GM12878 (cell line): ENCODE measurements around the gene AKAP13. TPM values are rescaled to one million over a fixed set of nuclear protein-coding genes. Genes with fewer than 3 reads are reported as not detected.

Source experiments
- ATAC-seq: fragments of 200-7000 bp; cut with Tn5 transposase; 3 replicates; pipeline ENCODE4 v1.9.1; 2020; ENCODE audit warnings: mild to moderate bottlenecking, moderate library complexity
- BruUV-seq: library from RNA; stranded (reverse); fragments of 400-500 nt; replicated peaks from 2 replicates; lab custom pipeline; 2021; lab: Mats Ljungman, UMichigan
- CTCF ChIA-PET: fragments of 300-600 bp; sonication (Branson Sonifier 250); formaldehyde crosslinking; extraction: SDS; loops from one replicate; lab custom pipeline; 2021; ENCODE audit warnings: inconsistent platforms; lab: Yijun Ruan, JAX
- POLR2A ChIA-PET: fragments of 350-600 bp; formaldehyde crosslinking; extraction: SDS; loops from one replicate; lab custom pipeline; 2021; ENCODE audit warnings: inconsistent platforms; lab: Charles Lee
- RAD21 ChIA-PET: fragments of 300-600 bp; sonication (Branson Sonifier 250); formaldehyde crosslinking; loops from one replicate; lab custom pipeline; 2023; ENCODE audit warnings: antibody characterized with exemption; ENCODE audit not compliant: unreplicated experiment; lab: Charles Lee
- SMC1A ChIA-PET: fragments of 300-600 bp; sonication (Branson Sonifier 250); formaldehyde crosslinking; loops from one replicate; lab custom pipeline; 2023; ENCODE audit not compliant: unreplicated experiment, uncharacterized antibody; lab: Charles Lee
- DNase-seq: peaks from one replicate; pipeline ENCODE4 v3.0.0-alpha.2; 2011; ENCODE audit warnings: low read depth, low spot score
- FAIRE-seq: peaks from 3 replicates; lab custom pipeline; 2011; peaks lifted over from hg19 to GRCh38; lab: Jason Lieb, UNC
- H2AFZ ChIP-seq: 2 replicates; pipeline ENCODE4 v1.6.0; 2011; ENCODE audit warnings: low read depth, low read length, control low read depth; ENCODE audit not compliant: control insufficient read depth
- H3K27ac ChIP-seq: 2 replicates; pipeline ENCODE4 v1.5.1; 2011; ENCODE audit warnings: control low read depth; ENCODE audit not compliant: control insufficient read depth, insufficient read depth
- H3K27me3 ChIP-seq, 2 experiments: replicated peaks in 1 of 2; 2 replicates each; pipeline versions ENCODE4 v1.6.0 to v1.6.1; 2011; ENCODE audit warnings: low read length in 1 of 2; ENCODE audit not compliant: control insufficient read depth in 2 of 2, insufficient read depth in 2 of 2
- H3K36me3 ChIP-seq, 2 experiments: 2 replicates each; pipeline ENCODE4 v1.5.1; 2011; ENCODE audit warnings: low read length in 1 of 2; ENCODE audit not compliant: control insufficient read depth in 2 of 2, insufficient read depth in 2 of 2
- H3K4me1 ChIP-seq: 2 replicates; pipeline ENCODE4 v1.6.1; 2011; ENCODE audit warnings: mild to moderate bottlenecking, low read length, moderate library complexity, mixed read lengths; ENCODE audit not compliant: control insufficient read depth, insufficient read depth
- H3K4me2 ChIP-seq: 2 replicates; pipeline ENCODE4 v1.6.0; 2011; ENCODE audit warnings: control low read depth; ENCODE audit not compliant: control insufficient read depth, insufficient read depth
- H3K4me3 ChIP-seq: fragments of 200-600 bp; sonication (generic); 2 replicates; pipeline ENCODE4 v1.5.1; 2016
- H3K79me2 ChIP-seq: 2 replicates; pipeline ENCODE4 v1.6.0; 2011; ENCODE audit warnings: low read length; ENCODE audit not compliant: control insufficient read depth, insufficient read depth
- H3K9ac ChIP-seq: 2 replicates; pipeline ENCODE4 v1.8.0; 2011; ENCODE audit warnings: low read length, control low read depth, mixed read lengths; ENCODE audit not compliant: control insufficient read depth, insufficient read depth
- H3K9me3 ChIP-seq: replicated peaks from 3 replicates; pipeline ENCODE4 v1.5.1; 2011; ENCODE audit warnings: mild to moderate bottlenecking, low read length; ENCODE audit not compliant: control insufficient read depth, insufficient read depth
- H4K20me1 ChIP-seq: 2 replicates; pipeline ENCODE4 v1.6.0; 2011; ENCODE audit not compliant: control insufficient read depth, insufficient read depth
- FOXM1 ChIP-seq: IDR thresholded peaks from 2 replicates; pipeline ENCODE4 v1.6.1; 2012; ENCODE audit warnings: low read depth, mild to moderate bottlenecking, inconsistent platforms, low read length, moderate library complexity
- RUNX3 ChIP-seq: IDR thresholded peaks from 2 replicates; pipeline ENCODE4 v1.6.1; 2012; ENCODE audit warnings: low read length, inconsistent platforms
- SMAD1 ChIP-seq: fragments of 450-650 bp; IDR thresholded peaks from 2 replicates; pipeline ENCODE4 v1.6.1; 2018; ENCODE audit warnings: mild to moderate bottlenecking, low read depth; ENCODE audit not compliant: partially characterized antibody
- SRF ChIP-seq, 2 experiments: IDR thresholded peaks; 2 replicates each; pipeline ENCODE4 v1.6.1; 2011; ENCODE audit warnings: low read depth in 2 of 2, low read length in 2 of 2, mild to moderate bottlenecking in 1 of 2, moderate library complexity in 1 of 2
- WGBS: methylation state at CpG from one replicate; pipeline ENCODE4 v1.1.6; 2016; ENCODE audit warnings: low lambda C conversion rate; ENCODE audit not compliant: insufficient replicate concordance, insufficient coverage; ENCODE audit errors: missing lambda C conversion rate; 5-methylcytosine and 5-hydroxymethylcytosine counted together
- in situ Hi-C: fragments of 300-500 bp; cut with MboI; formaldehyde crosslinking; loops from 9 replicates; pipeline ENCODE4 v1.14.3; 2018; ENCODE audit warnings: mixed read lengths
- intact Hi-C: fragments of 100-400 bp; cut with micrococcal nuclease; formaldehyde crosslinking; loops from one replicate; pipeline ENCODE4 v1.14.2; 2022; ENCODE audit not compliant: unreplicated experiment
- polyA plus RNA-seq, 11 experiments: library from polyadenylated mRNA; depleted of rRNA in 4 of 11; unstranded in 6 of 11; stranded (reverse) in 5 of 11; fragments of >200 nt; fragmentation: Nextera tagmentation in 4 of 11; fragmentation: Illumina TruSeq in 1 of 11; extraction: Ambion mirVana in 4 of 11; extraction: Trizol in 1 of 11; gene quantifications; 1 replicate in 1 of 11; 2 replicates in 10 of 11; pipeline versions ENCODE4 v1.2.1 to v1.2.3, GENCODE V29; 2011 to 2016; ENCODE audit warnings: inconsistent platforms in 2 of 11, missing spikeins in 2 of 11, low read depth in 1 of 11
- total RNA-seq, 4 experiments: library from RNA; depleted of rRNA in 3 of 4; stranded (reverse); fragments of >200 nt in 3 of 4; fragmentation: Illumina TruSeq in 1 of 4; extraction: Trizol in 1 of 4; gene quantifications; 2 replicates each; pipeline versions ENCODE4 v1.2.1 to v1.2.3, GENCODE V29; 2013 to 2021
- TF ChIP-seq, protein P1 (sequence below): fragments of 450-650 bp; IDR thresholded peaks from 2 replicates; pipeline ENCODE4 v1.6.1; 2017; ENCODE audit warnings: mild to moderate bottlenecking, moderate library complexity
- TF ChIP-seq, protein P2 (sequence below): fragments of 450-650 bp; IDR thresholded peaks from 2 replicates; pipeline ENCODE4 v1.6.1; 2016; ENCODE audit warnings: mild to moderate bottlenecking
- TF ChIP-seq, protein P3 (sequence below): fragments of 450-650 bp; IDR thresholded peaks from 2 replicates; pipeline ENCODE4 v1.6.1; 2016; ENCODE audit warnings: mild to moderate bottlenecking
- TF ChIP-seq, protein P4 (sequence below): IDR thresholded peaks from 2 replicates; pipeline ENCODE4 v1.6.1; 2011; ENCODE audit warnings: borderline replicate concordance, low read depth, mild to moderate bottlenecking, moderate library complexity, low read length; ENCODE audit not compliant: insufficient read depth, poor library complexity, severe bottlenecking

Gene AKAP13
- total and polyA plus RNA-seq, 10 of the 15 experiments (the other 5 are each of a cell fraction or from before 2014, with no cell fraction given), result 14.4 to 74.9 (median 55.1) TPM

DNA sequence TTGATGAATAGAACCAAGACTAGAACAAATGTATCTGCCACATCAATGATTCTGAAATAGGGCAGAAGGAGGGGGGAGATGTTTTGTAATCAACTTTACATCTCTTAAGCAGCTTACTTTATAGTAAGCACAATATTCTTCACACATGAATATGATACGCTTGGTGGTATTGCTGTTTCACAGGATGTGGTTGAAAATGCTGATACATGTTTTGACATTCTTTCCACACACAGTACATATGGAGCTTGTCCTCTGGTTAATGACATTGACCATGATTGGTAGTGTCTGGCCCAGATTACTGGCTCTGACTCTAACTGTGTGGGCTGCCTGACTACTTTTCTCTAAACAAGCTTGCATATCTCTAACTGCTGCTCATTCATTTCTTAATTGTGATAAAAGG is 245.5 kb downstream of the AKAP13 start:
- TF ChIP-seq RUNX3, result peak; percentile 84
- TF ChIP-seq, protein P1, sequence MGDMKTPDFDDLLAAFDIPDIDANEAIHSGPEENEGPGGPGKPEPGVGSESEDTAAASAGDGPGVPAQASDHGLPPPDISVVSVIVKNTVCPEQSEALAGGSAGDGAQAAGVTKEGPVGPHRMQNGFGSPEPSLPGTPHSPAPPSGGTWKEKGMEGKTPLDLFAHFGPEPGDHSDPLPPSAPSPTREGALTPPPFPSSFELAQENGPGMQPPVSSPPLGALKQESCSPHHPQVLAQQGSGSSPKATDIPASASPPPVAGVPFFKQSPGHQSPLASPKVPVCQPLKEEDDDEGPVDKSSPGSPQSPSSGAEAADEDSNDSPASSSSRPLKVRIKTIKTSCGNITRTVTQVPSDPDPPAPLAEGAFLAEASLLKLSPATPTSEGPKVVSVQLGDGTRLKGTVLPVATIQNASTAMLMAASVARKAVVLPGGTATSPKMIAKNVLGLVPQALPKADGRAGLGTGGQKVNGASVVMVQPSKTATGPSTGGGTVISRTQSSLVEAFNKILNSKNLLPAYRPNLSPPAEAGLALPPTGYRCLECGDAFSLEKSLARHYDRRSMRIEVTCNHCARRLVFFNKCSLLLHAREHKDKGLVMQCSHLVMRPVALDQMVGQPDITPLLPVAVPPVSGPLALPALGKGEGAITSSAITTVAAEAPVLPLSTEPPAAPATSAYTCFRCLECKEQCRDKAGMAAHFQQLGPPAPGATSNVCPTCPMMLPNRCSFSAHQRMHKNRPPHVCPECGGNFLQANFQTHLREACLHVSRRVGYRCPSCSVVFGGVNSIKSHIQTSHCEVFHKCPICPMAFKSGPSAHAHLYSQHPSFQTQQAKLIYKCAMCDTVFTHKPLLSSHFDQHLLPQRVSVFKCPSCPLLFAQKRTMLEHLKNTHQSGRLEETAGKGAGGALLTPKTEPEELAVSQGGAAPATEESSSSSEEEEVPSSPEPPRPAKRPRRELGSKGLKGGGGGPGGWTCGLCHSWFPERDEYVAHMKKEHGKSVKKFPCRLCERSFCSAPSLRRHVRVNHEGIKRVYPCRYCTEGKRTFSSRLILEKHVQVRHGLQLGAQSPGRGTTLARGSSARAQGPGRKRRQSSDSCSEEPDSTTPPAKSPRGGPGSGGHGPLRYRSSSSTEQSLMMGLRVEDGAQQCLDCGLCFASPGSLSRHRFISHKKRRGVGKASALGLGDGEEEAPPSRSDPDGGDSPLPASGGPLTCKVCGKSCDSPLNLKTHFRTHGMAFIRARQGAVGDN, result peak; percentile 16; the same call in 1 of the 2 replicates
- 0 out of 4 replicates have a peak, but pooled peaks of 1 of the 2 experiments have one; percentile 44 for TF ChIP-seq SRF (IDR thresholded peaks at IDR 0.05; ENCODE audit: low read depth in 2 of 2, low read length in 2 of 2)
- TF ChIP-seq, protein P2, sequence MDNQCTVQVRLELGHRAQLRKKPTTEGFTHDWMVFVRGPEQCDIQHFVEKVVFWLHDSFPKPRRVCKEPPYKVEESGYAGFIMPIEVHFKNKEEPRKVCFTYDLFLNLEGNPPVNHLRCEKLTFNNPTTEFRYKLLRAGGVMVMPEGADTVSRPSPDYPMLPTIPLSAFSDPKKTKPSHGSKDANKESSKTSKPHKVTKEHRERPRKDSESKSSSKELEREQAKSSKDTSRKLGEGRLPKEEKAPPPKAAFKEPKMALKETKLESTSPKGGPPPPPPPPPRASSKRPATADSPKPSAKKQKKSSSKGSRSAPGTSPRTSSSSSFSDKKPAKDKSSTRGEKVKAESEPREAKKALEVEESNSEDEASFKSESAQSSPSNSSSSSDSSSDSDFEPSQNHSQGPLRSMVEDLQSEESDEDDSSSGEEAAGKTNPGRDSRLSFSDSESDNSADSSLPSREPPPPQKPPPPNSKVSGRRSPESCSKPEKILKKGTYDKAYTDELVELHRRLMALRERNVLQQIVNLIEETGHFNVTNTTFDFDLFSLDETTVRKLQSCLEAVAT, result peak; percentile 94
- TF ChIP-seq, protein P3, sequence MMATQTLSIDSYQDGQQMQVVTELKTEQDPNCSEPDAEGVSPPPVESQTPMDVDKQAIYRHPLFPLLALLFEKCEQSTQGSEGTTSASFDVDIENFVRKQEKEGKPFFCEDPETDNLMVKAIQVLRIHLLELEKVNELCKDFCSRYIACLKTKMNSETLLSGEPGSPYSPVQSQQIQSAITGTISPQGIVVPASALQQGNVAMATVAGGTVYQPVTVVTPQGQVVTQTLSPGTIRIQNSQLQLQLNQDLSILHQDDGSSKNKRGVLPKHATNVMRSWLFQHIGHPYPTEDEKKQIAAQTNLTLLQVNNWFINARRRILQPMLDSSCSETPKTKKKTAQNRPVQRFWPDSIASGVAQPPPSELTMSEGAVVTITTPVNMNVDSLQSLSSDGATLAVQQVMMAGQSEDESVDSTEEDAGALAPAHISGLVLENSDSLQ, result peak; percentile 36; the same call in 1 of the 2 replicates
- no peak for TF ChIP-seq FOXM1
- no peak for TF ChIP-seq SMAD1
- TF ChIP-seq, protein P4, sequence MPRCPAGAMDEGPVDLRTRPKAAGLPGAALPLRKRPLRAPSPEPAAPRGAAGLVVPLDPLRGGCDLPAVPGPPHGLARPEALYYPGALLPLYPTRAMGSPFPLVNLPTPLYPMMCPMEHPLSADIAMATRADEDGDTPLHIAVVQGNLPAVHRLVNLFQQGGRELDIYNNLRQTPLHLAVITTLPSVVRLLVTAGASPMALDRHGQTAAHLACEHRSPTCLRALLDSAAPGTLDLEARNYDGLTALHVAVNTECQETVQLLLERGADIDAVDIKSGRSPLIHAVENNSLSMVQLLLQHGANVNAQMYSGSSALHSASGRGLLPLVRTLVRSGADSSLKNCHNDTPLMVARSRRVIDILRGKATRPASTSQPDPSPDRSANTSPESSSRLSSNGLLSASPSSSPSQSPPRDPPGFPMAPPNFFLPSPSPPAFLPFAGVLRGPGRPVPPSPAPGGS, result peak; percentile 29
- Histone ChIP-seq H3K79me2 (peaks cover 6% of the 10 kb centered on the region; the same call in 1 of the 2 replicates), H3K27me3 (no peaks in the 10 kb centered on the region), H3K27ac (peak overlapping the region; percentile 50; the same call in 1 of the 2 replicates), H3K4me3 (no peak overlapping the region), H3K36me3 (peaks cover 0 to 2% of the 10 kb centered on the region in 2 experiments; a peak in 2 of 4 replicates), H2AFZ (no peak overlapping the region), H3K9me3 (no peaks in the 10 kb centered on the region), H4K20me1 (no peaks in the 10 kb centered on the region), H3K4me1 (peaks cover 27% of the 10 kb centered on the region), H3K4me2 (peak overlapping the region; percentile 44), H3K9ac (no peak overlapping the region)
- DNase-seq (no peak), FAIRE-seq (peak; percentile 69), ATAC-seq (peak; percentile 92)
- SMC1A ChIA-PET, result interaction anchor here (0.9 to 3.6 kb wide), 10 partner anchors 11 to 335 kb away, joined by 3 to 17 read pairs (median 4); no protein-coding TSS in a partner anchor
- POLR2A ChIA-PET, result interaction anchor here (0.5 to 0.6 kb wide), 2 partner anchors 25 to 84 kb away, joined by 3 to 4 read pairs; no protein-coding TSS in a partner anchor
- WGBS, result 0% methylated on average over 1 of the region's 1 CpG
- CTCF ChIA-PET, result interaction anchor here (0.8 to 4.2 kb wide), 4 partner anchors 9 to 136 kb away, joined by 3 to 18 read pairs (median 4); no protein-coding TSS in a partner anchor
- BruUV-seq, result no TSS peak
- RAD21 ChIA-PET, result interaction anchor here (1.0 to 1.4 kb wide), 4 partner anchors 9 to 79 kb away, joined by 3 to 4 read pairs (median 4); no protein-coding TSS in a partner anchor
- in situ Hi-C loops, result no loop called here
- intact Hi-C loops, result no loop called here
